Globus pallidus (tissue), 1 donor: ENCODE results near the gene PRPF39.
"Not testable (repeated sequence)": the region's sequence is repeated elsewhere in the genome, so short reads cannot be mapped to it uniquely, and the experiment has no call there.

Experiments
- DNase-seq: peaks from one replicate; pipeline ENCODE4 v3.0.0-alpha.2; 2015; ENCODE audit warnings: low spot score

The PRPF39 gene

GRCh38 chr14:45140661-45141187 is 56.8 kb downstream of the PRPF39 start:
- DNase-seq, result no peak

- not testable (repeated sequence) for DNase-seq
Measured at GRCh38 chr14:45142083-45142482, 58.2 kb downstream of the PRPF39 start.

- DNase-seq, result no peak
Measured at GRCh38 chr14:45144658-45145057, 60.7 kb downstream of the PRPF39 start.

GRCh38 chr14:45145214-45145613 is 61.3 kb downstream of the PRPF39 start:
- DNase-seq, result no peak

- DNase-seq, result no peak
Measured at GRCh38 chr14:45149602-45150001, 65.7 kb downstream of the PRPF39 start.

GRCh38 chr14:45150386-45150890 is 66.5 kb downstream of the PRPF39 start:
- no peak for DNase-seq

- no peak for DNase-seq
Measured at GRCh38 chr14:45156067-45156466, 72.2 kb downstream of the PRPF39 start.
